Measurements from ENCODE around the gene RPL36. TPM values are rescaled to one million over a fixed set of nuclear protein-coding genes. Genes with fewer than 3 reads are reported as not detected.

Gene RPL36
- polyA plus RNA-seq, 3 donors = 336 to 708 (median 627) TPM

- no peak overlapping the region for H3K4me3 ChIP-seq (replicated peaks in 1 of 3; ENCODE audit: low read depth in 2 of 3, low read length in 3 of 3)
- Mint-ChIP-seq H3K36me3 (peaks cover 59 to 85% of the 10 kb centered on the region in 2 donors), H3K4me1 (peaks cover 3% of the 10 kb centered on the region), H3K9me3 (no peaks in the 10 kb centered on the region), H3K27ac (peak overlapping the region in 1 of 7 donors; percentile 75), H3K27me3 (ENCODE audit: low read depth in 3 of 3) (no peaks in the 10 kb centered on the region), H3K4me3 (no peak overlapping the region)
- H3K27ac ChIP-seq (ENCODE audit: low read depth in 1 of 2, low read length in 2 of 2) = peak overlapping the region in 1 of 2 donors; percentile 20
- H3K27me3 ChIP-seq (ENCODE audit: control insufficient read depth in 2 of 2, insufficient read depth in 2 of 2, low read length in 2 of 2) = no peaks in the 10 kb centered on the region
- H3K9ac ChIP-seq (ENCODE audit: insufficient read depth, low read length, poor library complexity, severe bottlenecking) = no peak overlapping the region
- TF ChIP-seq, protein P1, sequence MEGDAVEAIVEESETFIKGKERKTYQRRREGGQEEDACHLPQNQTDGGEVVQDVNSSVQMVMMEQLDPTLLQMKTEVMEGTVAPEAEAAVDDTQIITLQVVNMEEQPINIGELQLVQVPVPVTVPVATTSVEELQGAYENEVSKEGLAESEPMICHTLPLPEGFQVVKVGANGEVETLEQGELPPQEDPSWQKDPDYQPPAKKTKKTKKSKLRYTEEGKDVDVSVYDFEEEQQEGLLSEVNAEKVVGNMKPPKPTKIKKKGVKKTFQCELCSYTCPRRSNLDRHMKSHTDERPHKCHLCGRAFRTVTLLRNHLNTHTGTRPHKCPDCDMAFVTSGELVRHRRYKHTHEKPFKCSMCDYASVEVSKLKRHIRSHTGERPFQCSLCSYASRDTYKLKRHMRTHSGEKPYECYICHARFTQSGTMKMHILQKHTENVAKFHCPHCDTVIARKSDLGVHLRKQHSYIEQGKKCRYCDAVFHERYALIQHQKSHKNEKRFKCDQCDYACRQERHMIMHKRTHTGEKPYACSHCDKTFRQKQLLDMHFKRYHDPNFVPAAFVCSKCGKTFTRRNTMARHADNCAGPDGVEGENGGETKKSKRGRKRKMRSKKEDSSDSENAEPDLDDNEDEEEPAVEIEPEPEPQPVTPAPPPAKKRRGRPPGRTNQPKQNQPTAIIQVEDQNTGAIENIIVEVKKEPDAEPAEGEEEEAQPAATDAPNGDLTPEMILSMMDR (IDR thresholded peaks at IDR 0.05) = no peak
- H4K20me1 ChIP-seq (ENCODE audit: insufficient read depth, low read length) = peaks cover 100% of the 10 kb centered on the region
- WGBS (ENCODE audit: insufficient coverage) = 100% methylated on average over 2 of the region's 2 CpGs
- intact Hi-C loops (cut with micrococcal nuclease) = no loop called here
- no peak for DNase-seq
- H3K4me2 ChIP-seq (replicated peaks; ENCODE audit: extremely low read depth, low read length, poor library complexity, severe bottlenecking) = no peak overlapping the region
- peaks cover 100% of the 10 kb centered on the region for H3K79me2 ChIP-seq (ENCODE audit: insufficient read depth, low read length)
- no peaks in the 10 kb centered on the region for H3K9me3 ChIP-seq (replicated peaks in 1 of 2; ENCODE audit: control insufficient read depth in 1 of 2, insufficient read depth in 1 of 2, low read length in 2 of 2)
- no peaks in the 10 kb centered on the region for H3K4me1 ChIP-seq (ENCODE audit: control insufficient read depth in 1 of 2, insufficient read depth in 2 of 2, low read length in 2 of 2)
- H3K36me3 ChIP-seq (replicated peaks in 1 of 2; ENCODE audit: control insufficient read depth in 1 of 2, insufficient read depth in 2 of 2, low read length in 2 of 2) = peaks cover 58 to 75% of the 10 kb centered on the region in 2 donors
- no peak overlapping the region for H2AFZ ChIP-seq (ENCODE audit: insufficient read depth, low read depth, low read length, poor library complexity, severe bottlenecking)
Measured at GRCh38 chr19:5642204-5642603, 47.9 kb upstream of the RPL36 start.

DNA sequence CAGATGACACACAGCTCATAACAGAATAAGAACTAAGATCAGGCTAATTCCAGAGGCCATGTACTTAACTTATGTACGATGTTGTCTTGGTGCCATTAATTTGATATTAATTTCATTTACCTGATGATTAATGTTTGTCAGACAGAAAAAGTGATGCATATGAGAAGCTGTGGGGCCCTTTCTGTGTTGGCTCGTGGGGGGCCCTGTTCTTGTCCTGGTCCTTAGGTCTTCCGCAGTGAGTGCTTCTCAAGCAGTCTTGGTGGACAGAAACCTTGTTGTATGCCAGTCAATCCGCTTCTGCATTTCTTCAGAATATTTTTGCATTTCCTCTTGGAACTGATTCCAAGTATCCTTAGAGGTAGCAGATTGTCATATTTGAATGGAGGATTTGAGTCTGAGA lies 47.0 kb upstream of the RPL36 start:
- 100% methylated on average over 2 of the region's 4 CpGs for WGBS (ENCODE audit: insufficient coverage)
- H3K36me3 Mint-ChIP-seq = peaks cover 68 to 91% of the 10 kb centered on the region in 2 donors
- intact Hi-C loops (cut with micrococcal nuclease) = no loop called here
- DNase-seq = no peak
- peaks cover 100% of the 10 kb centered on the region for H4K20me1 ChIP-seq (ENCODE audit: insufficient read depth, low read length)
- no peak overlapping the region for H2AFZ ChIP-seq (ENCODE audit: insufficient read depth, low read depth, low read length, poor library complexity, severe bottlenecking)
- no peak overlapping the region for H3K4me3 ChIP-seq (replicated peaks in 1 of 3; ENCODE audit: low read depth in 2 of 3, low read length in 3 of 3)
- no peaks in the 10 kb centered on the region for H3K27me3 Mint-ChIP-seq (ENCODE audit: low read depth in 3 of 3)
- no peaks in the 10 kb centered on the region for H3K9me3 Mint-ChIP-seq
- TF ChIP-seq, protein P1 (IDR thresholded peaks at IDR 0.05) = no peak
- H3K4me3 Mint-ChIP-seq = no peak overlapping the region
- H3K4me1 ChIP-seq (ENCODE audit: control insufficient read depth in 1 of 2, insufficient read depth in 2 of 2, low read length in 2 of 2) = no peaks in the 10 kb centered on the region
- H3K4me2 ChIP-seq (replicated peaks; ENCODE audit: extremely low read depth, low read length, poor library complexity, severe bottlenecking) = no peak overlapping the region
- H3K36me3 ChIP-seq (replicated peaks in 1 of 2; ENCODE audit: control insufficient read depth in 1 of 2, insufficient read depth in 2 of 2, low read length in 2 of 2) = peaks cover 67 to 84% of the 10 kb centered on the region in 2 donors
- no peaks in the 10 kb centered on the region for H3K4me1 Mint-ChIP-seq
- peaks cover 95% of the 10 kb centered on the region for H3K79me2 ChIP-seq (ENCODE audit: insufficient read depth, low read length)
- H3K9me3 ChIP-seq (replicated peaks in 1 of 2; ENCODE audit: control insufficient read depth in 1 of 2, insufficient read depth in 1 of 2, low read length in 2 of 2) = no peaks in the 10 kb centered on the region
- no peaks in the 10 kb centered on the region for H3K27me3 ChIP-seq (ENCODE audit: control insufficient read depth in 2 of 2, insufficient read depth in 2 of 2, low read length in 2 of 2)
- H3K27ac Mint-ChIP-seq = peak overlapping the region in 1 of 7 donors; percentile 41
- no peak overlapping the region for H3K9ac ChIP-seq (ENCODE audit: insufficient read depth, low read length, poor library complexity, severe bottlenecking)
- H3K27ac ChIP-seq (ENCODE audit: low read depth in 1 of 2, low read length in 2 of 2) = no peak overlapping the region

Data from CD14-positive monocyte (primary cell).